ENCODE results near the gene PCSK7.

PCSK7 gene

GRCh38 chr11:117172724-117173421 is 59.0 kb downstream of the PCSK7 start:
- Histone ChIP-seq H3K27me3 (no peaks in the 10 kb centered on the region), H3K4me3 (ENCODE audit: low read depth in 1 of 2, low read length in 1 of 2) (no peak overlapping the region), H3K9me3 (no peaks in the 10 kb centered on the region), H3K4me1 (ENCODE audit: control insufficient read depth in 1 of 2, insufficient read depth in 1 of 2, low read depth in 1 of 2, low read length in 1 of 2) (peaks cover 0 to 1% of the 10 kb centered on the region in 2 experiments), H3K36me3 (peaks cover 40% of the 10 kb centered on the region), H3K27ac (no peak overlapping the region)
- TF ChIP-seq, protein P1, sequence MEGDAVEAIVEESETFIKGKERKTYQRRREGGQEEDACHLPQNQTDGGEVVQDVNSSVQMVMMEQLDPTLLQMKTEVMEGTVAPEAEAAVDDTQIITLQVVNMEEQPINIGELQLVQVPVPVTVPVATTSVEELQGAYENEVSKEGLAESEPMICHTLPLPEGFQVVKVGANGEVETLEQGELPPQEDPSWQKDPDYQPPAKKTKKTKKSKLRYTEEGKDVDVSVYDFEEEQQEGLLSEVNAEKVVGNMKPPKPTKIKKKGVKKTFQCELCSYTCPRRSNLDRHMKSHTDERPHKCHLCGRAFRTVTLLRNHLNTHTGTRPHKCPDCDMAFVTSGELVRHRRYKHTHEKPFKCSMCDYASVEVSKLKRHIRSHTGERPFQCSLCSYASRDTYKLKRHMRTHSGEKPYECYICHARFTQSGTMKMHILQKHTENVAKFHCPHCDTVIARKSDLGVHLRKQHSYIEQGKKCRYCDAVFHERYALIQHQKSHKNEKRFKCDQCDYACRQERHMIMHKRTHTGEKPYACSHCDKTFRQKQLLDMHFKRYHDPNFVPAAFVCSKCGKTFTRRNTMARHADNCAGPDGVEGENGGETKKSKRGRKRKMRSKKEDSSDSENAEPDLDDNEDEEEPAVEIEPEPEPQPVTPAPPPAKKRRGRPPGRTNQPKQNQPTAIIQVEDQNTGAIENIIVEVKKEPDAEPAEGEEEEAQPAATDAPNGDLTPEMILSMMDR (IDR thresholded peaks at IDR 0.05) = no peak

GRCh38 chr11:117171404-117172061 is 60.3 kb downstream of the PCSK7 start:
- Histone ChIP-seq H3K27me3 (no peaks in the 10 kb centered on the region), H3K4me3 (ENCODE audit: low read depth in 1 of 2, low read length in 1 of 2) (no peak overlapping the region), H3K4me1 (ENCODE audit: control insufficient read depth in 1 of 2, insufficient read depth in 1 of 2, low read depth in 1 of 2, low read length in 1 of 2) (no peaks in the 10 kb centered on the region), H3K27ac (peak overlapping the region; percentile 18), H3K36me3 (peaks cover 53% of the 10 kb centered on the region), H3K9me3 (no peaks in the 10 kb centered on the region)
- TF ChIP-seq, protein P1 (IDR thresholded peaks at IDR 0.05) = no peak

GRCh38 chr11:117171007-117171403 is 60.9 kb downstream of the PCSK7 start:
- no peak overlapping the region for H3K27ac ChIP-seq
- H3K36me3 ChIP-seq = peaks cover 59% of the 10 kb centered on the region
- H3K4me3 ChIP-seq (ENCODE audit: low read depth in 1 of 2, low read length in 1 of 2) = no peak overlapping the region
- H3K9me3 ChIP-seq = no peaks in the 10 kb centered on the region
- no peaks in the 10 kb centered on the region for H3K27me3 ChIP-seq
- TF ChIP-seq, protein P1 (IDR thresholded peaks at IDR 0.05) = no peak
- no peaks in the 10 kb centered on the region for H3K4me1 ChIP-seq (ENCODE audit: control insufficient read depth in 1 of 2, insufficient read depth in 1 of 2, low read depth in 1 of 2, low read length in 1 of 2)

DNA sequence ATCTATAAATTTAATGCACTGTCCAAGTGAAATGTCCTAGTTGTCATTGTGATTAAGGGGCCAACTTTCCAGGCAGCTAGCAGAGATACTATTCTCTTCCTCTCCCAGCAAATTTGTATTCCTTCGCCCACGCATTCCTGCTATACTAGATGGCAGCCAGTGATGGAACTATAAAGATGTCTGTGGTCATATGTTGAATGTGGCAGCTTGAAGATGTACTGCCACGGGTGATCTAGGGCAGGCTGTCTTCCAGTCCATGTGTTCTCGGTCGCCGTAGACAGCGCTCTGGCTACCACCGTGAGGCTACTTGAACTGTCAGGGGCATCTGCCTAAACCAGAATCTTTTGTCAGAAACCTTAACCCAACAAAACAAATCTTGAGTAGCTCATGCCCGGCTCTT is 61.7 kb downstream of the PCSK7 start:
- H3K27ac ChIP-seq = no peak overlapping the region

DNA sequence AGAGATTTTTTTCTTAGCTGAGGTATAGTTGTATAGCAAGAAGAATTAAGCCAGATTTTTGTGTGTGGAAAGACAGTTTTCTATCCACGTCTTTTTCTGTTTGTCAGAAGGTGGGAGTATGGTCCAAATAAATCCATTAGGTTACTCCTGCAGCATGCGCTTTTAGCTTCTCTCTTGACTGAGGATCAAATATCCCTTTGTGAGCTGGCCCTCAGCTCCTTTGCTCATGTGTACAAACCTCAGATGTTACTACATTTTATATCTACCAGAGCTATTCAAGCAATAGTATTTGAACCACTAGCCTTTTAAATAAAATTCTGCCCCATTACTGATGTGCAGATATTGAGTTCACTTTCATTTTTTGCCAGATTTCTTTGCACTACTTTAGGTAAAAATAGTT is 62.1 kb downstream of the PCSK7 start:
- H3K4me3 ChIP-seq (ENCODE audit: low read depth in 1 of 2, low read length in 1 of 2) = no peak overlapping the region
- TF ChIP-seq, protein P1 (IDR thresholded peaks at IDR 0.05) = no peak
- no peak overlapping the region for H3K27ac ChIP-seq
- peaks cover 70% of the 10 kb centered on the region for H3K36me3 ChIP-seq
- H3K9me3 ChIP-seq = no peaks in the 10 kb centered on the region
- H3K27me3 ChIP-seq = no peaks in the 10 kb centered on the region
- H3K4me1 ChIP-seq (ENCODE audit: control insufficient read depth in 1 of 2, insufficient read depth in 1 of 2, low read depth in 1 of 2, low read length in 1 of 2) = no peaks in the 10 kb centered on the region

More for the DNA sequence above, 61.7 kb downstream of the PCSK7 start:
- H3K36me3 ChIP-seq = peaks cover 65% of the 10 kb centered on the region
- H3K9me3 ChIP-seq = no peaks in the 10 kb centered on the region
- no peak overlapping the region for H3K4me3 ChIP-seq (ENCODE audit: low read depth in 1 of 2, low read length in 1 of 2)
- H3K27me3 ChIP-seq = no peaks in the 10 kb centered on the region
- TF ChIP-seq, protein P1 (IDR thresholded peaks at IDR 0.05) = no peak
- no peaks in the 10 kb centered on the region for H3K4me1 ChIP-seq (ENCODE audit: control insufficient read depth in 1 of 2, insufficient read depth in 1 of 2, low read depth in 1 of 2, low read length in 1 of 2)

Data from neutrophil (primary cell).